ENCODE data around the gene UXS1.
A peak's percentile ranks its signal among the peaks of the same experiment; 100 is the strongest.
"Not testable (repeated sequence)": the region's sequence is repeated elsewhere in the genome, so short reads cannot be mapped to it uniquely, and the experiment has no call there.

The UXS1 gene

DNA sequence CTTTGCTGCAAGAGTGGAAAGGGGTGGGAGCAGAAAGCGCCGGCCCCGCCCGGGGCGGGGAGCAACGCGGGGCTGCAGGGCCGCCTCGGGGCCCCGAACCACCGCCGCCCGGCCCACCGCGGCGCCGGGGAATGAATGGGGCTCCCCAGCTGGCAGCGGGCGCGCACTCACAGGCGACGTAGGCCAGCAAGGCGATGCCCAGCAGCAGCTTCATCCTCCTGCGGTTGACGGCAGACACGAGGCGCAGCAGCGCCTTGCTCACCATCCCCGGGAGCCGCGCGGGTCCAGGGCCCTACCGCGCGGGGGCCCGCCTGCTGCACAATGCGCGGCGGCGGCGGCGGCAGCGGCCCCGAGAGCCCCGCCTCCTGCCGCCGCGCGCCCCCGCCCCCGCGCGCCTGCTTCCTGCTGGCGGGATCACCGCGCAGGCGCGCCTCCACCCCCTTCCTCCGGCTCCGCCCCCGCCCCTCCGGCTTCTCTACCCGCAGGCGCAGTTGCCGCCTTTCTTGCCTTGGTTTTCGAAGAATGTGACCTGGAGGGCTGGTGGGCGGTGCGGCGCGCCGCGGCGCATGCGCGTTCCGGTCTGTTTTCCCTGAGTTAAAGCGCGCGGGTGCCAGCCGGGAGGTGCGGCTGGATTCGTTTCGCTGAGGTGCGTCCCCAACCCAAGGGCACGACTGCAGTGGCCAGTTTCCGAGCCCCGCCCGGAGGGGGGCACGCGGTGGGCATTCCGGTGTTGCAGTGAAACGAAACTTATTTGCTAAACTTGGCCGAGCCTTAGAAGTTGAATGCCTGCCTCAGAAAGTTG lies at the start of gene UXS1:
Gene UXS1 (minus strand): TSS at position 325 of the 802 bp plus-strand sequence. CDS start 60 bp downstream, at position 265.
- peak; percentile 92 to 96 for DNase-seq

DNA sequence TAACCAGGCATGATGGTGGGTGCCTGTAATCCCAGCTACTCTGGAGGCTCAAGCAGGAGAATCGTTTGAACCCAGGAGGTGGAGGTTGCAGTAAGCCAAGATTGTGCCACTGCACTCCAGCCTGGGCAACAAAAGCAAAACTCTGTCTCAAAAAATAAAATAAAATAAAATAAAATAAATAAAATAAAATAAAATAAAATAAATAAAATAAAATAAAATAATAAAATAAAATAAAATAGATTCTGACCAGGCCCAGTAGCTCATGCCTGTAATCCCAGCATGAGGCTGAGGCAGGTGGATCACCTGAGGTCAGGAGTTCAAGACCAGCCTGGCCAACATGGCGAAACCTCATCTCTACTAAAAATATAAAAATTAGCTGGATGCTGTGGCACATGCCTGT lies 45.4 kb upstream of the UXS1 start:
- DNase-seq, result not testable (repeated sequence)

DNA sequence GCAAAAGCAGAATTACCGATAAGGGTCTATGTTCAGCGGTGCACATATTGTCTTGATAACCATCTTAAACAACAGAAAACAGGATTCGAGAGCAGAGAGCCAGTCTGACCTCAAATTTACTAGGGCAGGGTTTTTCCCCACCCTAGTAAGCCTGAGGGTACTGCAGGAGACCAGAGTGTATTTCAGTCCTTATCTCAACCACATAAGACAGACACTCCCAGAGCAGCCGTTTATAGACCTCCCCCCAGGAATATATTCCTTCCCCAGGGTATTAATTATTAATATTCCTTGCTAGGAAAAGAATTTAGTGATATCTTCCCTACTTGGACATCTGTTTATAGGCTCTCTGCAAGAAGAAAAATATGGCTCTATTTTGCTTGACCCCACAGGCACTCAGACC lies 41.3 kb upstream of the UXS1 start:
- DNase-seq, result not testable (repeated sequence)

DNA sequence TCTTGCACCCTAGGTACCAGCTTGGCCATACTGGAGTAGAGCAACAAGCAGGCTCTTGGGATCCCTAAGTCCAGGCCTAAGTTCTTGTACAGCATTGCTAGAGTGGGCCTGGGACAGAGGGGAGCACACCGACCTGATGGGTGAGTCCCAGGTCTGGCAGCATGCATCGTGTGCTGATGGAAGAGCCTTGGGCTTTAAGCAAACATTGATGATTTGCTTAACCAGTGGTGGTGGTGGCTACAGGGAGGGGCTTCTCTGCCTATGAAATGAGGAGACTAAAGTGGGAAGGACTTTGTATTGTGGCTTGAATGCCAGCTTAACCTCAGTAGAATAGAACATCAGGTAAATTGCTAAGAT lies 39.2 kb upstream of the UXS1 start:
- no peak for DNase-seq

DNA sequence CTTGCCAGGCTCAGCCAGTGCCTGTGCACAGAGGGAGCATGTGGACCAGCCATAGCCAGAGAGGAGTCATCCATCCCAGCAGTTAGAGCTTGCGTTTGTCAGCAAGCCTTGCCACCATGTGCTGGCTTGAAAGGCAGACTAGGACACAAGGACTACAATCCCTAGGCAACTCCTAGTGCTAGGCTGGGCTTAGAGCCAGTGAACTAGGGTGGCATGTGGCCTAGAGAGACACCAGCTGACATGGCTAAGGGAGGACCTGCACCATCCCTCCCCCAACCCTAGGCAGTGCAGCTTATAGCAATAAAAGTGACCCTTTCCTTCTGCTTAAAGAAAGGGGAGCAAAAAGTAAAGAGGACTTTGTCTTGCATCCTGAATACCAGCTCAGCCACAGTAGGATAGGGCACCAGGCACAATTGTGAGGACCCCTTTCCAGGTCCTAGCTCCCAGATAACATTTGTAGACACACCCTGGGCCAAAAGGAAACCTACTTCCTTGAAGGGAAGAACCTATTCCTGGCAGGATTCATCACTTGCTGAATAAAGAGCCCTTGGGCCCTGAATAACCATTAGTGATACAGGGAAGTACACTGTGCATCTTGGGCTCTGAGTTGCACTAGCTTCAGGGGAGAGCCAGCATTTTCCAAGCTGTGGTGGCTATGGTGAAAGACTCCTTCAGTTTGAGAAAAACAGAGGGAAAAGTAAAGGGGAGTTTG lies 38.7 kb upstream of the UXS1 start:
- no peak for DNase-seq

DNA sequence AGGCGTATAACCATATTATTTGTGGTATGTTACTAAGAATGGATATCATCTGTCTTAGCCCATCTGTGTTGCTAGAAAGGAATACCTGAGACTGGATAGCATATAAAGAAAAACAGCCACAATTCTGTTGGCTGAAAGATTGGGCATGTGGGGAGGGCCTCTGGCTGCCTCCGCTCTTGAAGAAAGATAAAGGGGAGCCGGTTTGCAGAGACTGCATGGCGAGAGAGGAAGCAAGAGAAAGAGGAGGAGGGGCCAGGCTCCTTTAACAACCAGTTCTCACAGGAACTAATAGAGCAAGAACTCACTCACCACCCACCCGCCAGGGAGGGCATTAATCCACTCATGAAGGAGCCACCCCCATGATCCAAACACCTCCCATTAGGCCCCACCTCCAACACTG lies 29.2 kb upstream of the UXS1 start:
- DNase-seq, result no peak

DNA sequence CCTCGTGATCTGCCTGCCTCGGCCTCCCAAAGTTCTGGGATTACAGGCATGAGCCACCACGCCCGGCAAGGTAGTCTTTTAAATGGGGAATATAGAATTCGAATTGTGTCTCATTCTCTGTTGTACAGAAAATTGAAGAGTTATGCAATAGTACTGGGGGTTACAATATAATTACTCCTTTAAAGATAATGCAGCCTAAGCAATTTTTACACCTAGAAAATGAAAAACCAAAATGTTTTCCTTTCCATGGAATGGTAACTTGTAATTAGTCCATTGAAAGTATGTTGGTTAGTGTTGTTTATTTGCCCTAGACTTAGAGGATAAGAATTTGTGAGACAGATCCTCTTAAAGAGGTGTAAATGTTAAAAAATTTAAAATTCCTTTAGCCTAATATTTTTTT lies 28.0 kb upstream of the UXS1 start:
- DNase-seq, result not testable (repeated sequence)

DNA sequence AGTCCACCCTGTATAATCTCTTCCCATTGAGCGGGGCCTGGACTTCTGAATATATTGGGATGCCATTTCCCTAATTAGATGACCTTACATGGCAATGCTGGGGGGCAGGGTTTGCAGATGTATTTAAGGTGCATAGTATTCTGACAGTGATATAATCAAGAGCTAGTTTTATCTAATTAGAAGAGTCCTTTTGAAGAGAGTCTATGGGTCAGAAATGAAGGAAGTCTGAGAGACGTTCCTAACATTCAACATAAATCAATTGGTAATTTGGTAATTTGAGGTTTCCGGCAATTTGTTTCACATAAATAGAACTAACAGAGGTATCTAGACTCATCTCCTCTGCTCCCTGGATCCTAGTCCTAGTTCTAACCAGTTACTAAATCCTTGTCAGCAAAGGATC lies 25.7 kb upstream of the UXS1 start:
- DNase-seq, result no peak

DNA sequence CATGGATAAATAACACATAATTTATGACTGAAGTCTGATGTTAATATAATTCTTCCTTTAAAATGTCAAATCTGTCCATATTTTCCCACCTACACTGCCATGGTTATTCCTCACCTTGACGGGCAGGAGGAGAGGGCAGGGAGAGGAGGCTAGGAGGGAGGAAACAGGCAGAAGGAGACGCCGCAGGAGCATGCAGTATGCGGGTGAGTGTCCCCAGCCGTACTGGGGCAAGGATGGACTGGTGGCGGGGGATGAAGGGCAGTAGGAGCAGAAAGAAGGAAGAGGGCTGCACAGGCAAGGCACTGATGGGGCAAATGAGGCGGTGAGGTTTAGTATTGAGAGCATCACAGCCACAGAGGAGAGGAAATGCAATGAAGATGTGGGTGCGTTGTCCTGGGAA lies 25.1 kb upstream of the UXS1 start:
- DNase-seq, result not testable (repeated sequence)

DNA sequence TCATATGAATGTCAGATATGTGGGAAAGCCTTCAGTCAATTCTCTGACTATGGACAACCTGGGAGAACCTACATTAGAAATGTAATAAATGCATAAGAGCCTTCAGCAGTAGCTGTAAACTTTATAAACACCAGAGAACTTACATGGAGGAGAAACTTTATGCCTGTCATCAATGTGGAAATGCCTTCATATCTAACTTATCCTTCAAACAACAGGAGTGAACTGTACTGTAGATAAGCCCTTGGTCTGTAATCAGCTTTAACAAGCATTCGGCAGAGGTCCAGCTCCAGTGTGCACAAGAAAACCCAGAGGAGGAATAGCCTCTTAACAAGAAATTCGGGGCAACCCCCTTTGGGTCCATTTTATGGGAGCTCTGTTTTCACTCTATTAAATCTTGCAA lies 14.8 kb upstream of the UXS1 start:
- DNase-seq, result no peak

DNA sequence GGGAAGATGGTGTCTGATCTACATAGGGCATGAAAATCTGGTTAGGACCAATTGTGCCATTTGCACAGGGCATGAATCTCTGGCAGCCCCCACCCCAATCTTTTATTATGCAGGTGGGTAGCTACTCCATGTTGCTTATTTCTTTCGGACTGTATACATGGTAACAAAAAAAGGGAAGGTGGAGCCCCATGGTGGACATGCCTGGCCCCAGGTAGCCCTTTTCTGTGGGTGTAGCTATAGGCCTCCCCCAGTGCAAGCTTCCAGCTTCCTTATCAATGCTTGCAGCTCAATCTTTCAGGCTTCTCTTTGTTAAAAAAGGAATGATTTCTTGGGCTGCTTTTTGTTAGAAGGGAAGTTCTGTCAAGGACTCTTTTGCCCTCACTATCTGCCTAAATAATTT lies 14.3 kb upstream of the UXS1 start:
- no peak for DNase-seq

DNA sequence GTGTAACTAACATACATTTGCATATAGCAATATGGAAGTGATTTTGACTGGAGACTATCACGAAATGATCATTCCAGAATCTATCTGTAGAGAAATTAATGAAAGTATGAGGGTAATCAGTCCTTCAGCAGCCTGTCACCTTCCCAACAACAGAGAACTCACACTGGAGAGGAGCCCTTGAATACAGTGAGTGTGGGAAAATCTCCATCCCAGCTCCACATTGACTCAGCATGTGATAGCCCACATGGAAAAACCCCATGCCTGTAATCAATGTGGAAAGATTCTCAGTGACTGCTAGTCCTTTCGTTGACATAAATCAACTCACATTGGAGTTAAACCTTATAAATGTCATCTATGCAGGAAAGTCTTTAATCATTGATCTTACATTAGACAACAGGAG lies 13.1 kb upstream of the UXS1 start:
- no peak for DNase-seq

DNA sequence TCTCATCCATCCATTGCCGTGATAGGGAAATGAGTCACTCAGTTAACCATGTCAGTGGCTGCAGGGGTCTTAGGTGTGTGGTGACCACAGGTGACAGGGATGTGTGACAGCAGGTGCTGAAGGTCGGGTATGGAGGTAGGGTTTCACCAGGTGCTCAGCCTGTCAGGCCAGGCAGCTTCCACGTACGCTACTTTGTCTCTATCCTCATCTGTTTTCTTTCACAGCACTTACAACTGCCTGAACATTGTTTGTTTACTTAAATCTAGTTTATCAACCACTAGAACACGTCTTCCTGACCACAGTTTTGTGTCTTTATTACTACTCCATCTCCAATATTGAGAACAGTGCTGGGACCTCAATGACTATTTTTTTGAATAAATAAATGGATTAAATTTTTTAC lies 11.4 kb upstream of the UXS1 start:
- DNase-seq, result no peak

DNA sequence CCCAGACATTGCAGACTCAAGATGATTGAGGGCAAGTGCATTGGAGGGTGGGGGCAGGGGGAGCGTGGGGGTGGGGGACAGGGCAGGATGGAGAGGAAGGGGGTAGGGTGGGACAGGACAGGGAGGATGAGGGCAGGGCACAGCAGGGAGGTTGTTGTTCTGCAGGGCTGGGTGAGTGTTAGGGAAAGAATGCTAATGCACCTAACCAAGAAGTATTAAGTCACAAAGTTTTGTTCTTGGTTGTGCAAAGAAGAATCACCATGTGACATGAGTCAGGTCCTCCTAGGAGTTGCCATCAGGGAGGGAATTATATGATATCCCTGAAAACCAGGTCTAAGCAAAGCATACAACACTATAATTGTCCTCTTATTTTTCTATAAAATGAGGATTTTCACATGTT lies 10.4 kb upstream of the UXS1 start:
- not testable (repeated sequence) for DNase-seq

DNA sequence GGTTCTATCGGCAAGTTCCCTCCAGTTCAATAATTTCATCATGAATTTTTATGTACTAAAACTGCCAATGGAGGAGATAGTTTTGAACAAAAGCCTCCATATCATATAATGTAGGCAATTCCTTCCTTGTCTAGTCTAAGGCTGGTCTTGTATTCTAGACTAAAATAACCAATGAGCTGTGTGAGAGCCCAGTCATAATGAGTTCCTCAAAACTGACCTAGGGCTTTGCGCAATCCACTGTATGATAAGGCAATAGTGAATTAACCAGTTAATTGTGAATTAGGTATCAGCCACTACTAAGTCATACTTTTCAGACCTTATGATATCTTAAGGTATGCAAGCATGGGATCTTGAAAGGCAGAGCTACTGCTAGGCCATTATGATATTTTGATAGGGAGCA lies 7.6 kb upstream of the UXS1 start:
- no peak for DNase-seq

DNA sequence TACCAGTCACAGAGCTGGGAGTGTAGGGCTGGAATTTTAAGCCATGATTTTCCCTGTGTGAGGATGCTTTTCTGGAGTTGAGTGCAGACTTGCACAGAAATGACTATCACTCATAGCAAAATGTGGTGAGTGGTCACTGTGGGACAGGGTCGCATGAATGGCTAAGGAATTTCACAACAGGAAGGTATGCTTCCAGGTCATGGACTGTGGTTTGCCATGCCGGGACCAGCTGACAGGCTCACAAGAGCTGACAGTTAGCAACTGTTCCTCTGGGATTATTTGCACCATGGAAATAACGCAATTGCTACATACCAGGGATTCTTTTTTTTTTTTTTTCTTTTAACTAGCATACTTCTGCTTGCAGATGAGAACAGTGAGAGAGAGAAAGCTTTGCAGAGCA lies 3.8 kb upstream of the UXS1 start:
- DNase-seq, result no peak

DNA sequence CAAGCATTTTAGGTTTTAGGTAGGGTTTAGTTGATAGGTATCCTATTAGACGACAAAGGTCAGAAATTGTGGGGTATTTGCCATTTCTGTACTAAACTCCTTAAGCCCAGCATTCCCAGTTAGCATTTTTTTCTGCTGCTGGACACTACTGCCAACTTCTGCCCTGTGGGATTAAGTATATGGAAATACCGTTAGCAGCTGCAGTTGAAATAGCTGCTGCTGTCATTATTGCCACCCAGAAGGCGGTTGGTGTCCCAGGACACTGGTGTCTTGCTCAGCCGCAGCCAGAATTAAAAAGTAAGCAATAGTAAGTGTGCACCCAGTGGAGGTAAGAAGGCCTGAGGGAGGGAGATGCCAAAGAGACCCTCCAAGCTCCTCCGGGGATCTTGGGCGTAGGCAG lies 1.9 kb upstream of the UXS1 start:
- DNase-seq, result no peak

DNA sequence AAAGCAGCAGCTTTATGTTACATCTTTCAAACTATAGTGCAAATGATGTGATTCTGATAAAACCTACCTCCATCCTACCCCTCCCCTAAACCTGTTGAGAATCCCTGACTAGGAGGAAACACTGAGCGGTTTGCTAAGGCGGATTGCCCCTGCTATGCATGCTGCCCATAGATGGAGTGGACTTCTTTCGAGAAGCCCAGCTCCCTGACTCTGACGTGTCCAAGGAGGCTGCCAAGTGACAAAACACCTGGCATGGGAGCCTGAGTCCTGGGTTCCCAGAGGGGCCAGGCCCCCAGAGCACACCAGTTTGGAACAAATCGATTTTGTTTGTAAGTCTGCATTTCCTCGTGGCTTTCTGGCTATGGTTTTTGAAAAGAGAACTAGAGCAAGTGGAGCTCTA lies 1.4 kb upstream of the UXS1 start:
- no peak for DNase-seq

DNA sequence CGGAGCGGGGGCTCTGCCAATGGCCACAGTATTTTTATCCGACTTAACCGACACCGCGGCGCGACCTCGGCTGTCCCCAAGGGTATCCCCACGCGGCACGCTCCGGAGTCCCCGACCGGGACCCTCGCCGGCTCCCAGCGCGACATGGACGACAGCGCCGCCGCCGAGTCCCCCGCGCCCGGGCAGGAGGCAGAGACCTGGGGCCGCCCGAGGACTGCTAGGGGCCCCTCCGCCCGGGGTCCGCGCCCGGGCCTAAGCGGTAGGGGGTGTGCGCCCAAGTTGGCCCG lies 468 bp downstream of the UXS1 start:
- no peak for DNase-seq

DNA sequence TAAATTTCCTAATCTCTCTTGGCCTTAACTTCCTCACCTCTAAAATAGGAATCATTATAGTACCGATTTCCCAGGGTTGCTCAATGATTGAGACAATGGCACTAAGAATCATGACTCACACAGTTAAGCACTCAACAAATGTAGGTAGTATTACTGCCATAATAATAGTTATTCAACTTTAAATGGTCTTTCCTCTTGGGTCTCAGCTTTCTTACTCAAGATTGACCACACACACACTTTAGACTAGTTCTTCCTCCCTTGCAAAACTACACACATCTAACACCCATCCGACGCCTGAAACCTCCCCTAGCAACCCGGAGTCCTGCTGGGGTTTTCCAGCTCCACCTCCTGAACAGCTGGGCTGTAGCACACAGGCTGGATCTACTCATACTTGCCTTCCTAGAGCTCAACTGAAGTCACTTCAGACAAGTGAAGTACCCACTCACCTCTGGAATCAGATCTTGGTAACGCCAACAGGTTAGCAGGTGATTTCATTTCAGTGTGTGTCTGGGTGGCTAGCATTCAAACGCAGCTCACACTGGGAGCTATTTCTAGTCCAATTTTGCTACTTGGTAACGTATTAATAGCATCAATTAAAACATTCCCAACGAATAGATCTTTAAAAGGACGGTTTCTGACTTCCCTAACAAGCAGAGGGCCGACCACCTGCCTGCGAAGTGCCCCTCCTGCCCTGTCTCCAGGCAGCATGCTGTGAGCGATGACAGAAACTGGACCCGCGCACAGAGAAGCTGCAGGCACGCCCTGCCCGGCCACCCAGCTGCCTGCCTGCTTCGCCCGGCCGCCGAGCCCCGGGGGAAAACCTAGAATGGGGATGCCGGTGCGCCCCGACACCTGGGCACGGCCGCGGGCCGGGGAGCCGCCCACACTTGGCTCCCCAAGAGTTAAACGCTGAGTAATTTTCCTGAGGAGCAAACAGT lies 1.1 kb downstream of the UXS1 start:
- no peak for DNase-seq

DNA sequence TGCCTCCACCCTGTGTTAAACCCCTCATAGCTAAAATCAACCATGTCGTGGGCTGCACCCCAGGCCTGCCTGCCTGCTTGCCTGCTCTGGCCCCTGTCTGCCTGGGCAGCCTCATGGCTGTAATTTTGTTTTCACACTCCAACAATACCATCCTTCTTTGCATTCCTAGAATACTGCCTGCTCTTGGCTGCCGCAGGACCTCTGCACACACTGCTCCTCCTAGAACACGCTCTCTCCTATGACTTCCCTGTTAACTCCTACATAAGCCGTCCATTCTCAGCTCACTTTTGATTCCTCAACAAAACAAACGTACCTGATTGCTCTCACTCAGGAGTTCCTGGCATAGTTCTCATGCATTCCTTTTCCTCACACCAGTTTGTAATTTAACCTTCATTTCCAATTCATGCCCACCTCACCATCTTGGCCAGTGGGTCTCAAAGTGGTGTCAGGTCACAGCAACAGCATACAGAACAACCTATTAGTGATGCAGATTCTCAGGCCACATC lies 2.5 kb downstream of the UXS1 start:
- no peak for DNase-seq

DNA sequence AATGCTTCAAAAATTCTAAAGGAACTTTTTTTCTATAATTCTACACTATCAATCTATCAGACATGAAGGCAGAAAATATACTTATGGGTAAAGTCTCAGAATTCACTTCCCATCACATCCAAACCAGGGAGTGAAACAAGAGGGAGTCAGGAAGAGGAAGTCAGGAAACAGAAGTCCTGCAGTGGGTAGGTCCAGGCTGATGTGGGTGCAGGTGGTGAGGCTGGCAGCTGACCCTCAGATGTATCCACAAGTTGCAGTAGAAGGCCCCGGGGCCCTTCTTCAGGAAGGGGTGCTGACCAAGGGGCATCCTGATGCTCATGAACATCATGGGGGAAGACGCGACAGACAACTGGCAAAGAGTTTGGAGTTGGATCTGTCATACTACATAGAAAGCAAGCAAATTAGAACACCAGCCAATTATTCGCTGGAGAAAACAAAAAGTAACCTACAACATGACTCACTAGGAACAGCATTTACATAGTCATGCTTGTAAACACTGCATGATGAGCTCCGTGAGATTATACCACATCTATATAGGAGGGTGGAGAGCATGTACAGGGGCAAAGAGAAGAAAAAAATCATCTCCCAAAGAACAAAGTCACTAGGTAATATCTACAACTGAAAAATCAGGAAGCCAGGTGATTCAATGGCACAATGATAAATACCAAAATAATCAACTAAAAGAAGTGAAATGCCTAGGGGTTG lies 4.2 kb downstream of the UXS1 start:
- DNase-seq, result no peak

DNA sequence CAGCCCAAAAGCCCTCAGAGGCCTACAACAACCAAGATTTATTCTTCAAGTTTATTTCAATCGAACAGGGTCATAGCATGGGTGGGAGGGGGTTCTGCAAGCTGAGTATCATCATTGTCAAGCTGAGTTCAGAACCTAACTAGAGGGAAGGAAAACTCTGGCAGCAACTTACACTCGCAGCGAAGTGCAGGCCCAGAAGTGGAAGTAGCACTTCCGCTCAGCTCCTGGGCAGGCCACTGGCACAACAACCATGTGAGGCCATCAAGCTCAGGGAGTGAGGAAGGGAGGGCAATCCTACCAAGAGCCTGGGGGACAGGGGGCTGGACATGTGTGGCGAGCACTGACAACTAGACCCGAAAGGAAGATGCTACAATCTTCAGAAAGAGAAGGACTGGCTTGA lies 4.8 kb downstream of the UXS1 start:
- DNase-seq, result no peak

Data from NCI-H1930 (cell line).